Measurements from ENCODE around the gene ZFP36L2.

Gene ZFP36L2, protein sequence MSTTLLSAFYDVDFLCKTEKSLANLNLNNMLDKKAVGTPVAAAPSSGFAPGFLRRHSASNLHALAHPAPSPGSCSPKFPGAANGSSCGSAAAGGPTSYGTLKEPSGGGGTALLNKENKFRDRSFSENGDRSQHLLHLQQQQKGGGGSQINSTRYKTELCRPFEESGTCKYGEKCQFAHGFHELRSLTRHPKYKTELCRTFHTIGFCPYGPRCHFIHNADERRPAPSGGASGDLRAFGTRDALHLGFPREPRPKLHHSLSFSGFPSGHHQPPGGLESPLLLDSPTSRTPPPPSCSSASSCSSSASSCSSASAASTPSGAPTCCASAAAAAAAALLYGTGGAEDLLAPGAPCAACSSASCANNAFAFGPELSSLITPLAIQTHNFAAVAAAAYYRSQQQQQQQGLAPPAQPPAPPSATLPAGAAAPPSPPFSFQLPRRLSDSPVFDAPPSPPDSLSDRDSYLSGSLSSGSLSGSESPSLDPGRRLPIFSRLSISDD

DNA sequence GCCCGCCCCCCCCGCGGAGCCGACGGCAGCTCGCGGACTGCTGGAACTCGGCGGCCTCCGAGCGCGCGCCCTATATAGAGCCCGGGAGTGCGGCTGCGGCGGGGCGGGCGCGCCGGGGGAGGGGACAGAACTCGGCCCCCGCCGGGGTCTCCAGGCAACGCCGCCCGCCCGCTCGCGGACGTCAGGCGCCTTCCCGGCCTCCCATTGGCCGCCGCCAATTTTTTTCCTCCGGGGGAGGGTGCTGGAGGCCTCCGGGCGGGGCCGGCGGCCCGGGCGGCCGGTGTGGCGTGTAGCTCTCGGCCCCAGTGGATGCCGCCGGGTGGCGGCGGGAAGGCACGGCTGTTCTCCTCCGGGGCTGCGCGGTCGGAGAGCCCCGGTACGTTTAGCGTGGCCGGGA is at the start of gene ZFP36L2:
ZFP36L2 (minus strand) TSS at position 49 of the 397 bp plus-strand sequence. CDS start 291 bp downstream, outside the sequence.
- H3K27ac Mint-ChIP-seq: peak within 1 kb of the TSS; percentile 98
- no peaks in the 10 kb centered on the region for H3K27me3 Mint-ChIP-seq
- H3K4me3 Mint-ChIP-seq: peak within 1 kb of the TSS; percentile 93
- intact Hi-C loops (cut with micrococcal nuclease): loop anchor here (2.0 to 5.0 kb wide), 3 partner anchors 96 to 399 kb away; no protein-coding TSS in a partner anchor
- peaks cover 78% of the 10 kb centered on the region for H3K36me3 Mint-ChIP-seq (ENCODE audit: low read depth)
- no peaks in the 10 kb centered on the region for H3K9me3 Mint-ChIP-seq
- H3K4me1 Mint-ChIP-seq (ENCODE audit: low read depth): peaks cover 43% of the 10 kb centered on the region

DNA sequence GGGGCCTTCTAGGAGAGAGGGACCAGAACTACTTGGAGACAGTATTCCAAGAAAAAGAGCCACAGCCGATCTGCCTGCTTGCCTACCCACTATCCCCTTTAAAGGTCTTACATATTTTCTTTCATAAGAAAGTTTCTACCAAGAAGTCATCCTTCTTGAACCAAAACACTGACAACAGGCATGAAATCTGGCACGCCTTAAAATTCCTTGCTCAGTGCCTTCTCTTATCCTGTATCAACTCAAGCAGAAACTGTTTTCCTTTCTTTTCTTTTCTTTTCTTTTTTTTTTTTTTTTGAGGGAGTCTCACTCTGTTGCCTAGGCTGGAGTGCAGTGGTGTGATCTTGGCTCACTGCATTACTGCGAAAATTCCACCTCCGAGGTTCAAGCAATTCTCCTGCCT is 48.3 kb upstream of the ZFP36L2 start:
- intact Hi-C loops (cut with micrococcal nuclease): no loop called here
- Mint-ChIP-seq H3K27ac (peak overlapping the region; percentile 88), H3K27me3 (no peaks in the 10 kb centered on the region), H3K4me1 (ENCODE audit: low read depth) (peaks cover 60% of the 10 kb centered on the region), H3K36me3 (ENCODE audit: low read depth) (peaks cover 9% of the 10 kb centered on the region), H3K9me3 (no peaks in the 10 kb centered on the region), H3K4me3 (no peak overlapping the region)

DNA sequence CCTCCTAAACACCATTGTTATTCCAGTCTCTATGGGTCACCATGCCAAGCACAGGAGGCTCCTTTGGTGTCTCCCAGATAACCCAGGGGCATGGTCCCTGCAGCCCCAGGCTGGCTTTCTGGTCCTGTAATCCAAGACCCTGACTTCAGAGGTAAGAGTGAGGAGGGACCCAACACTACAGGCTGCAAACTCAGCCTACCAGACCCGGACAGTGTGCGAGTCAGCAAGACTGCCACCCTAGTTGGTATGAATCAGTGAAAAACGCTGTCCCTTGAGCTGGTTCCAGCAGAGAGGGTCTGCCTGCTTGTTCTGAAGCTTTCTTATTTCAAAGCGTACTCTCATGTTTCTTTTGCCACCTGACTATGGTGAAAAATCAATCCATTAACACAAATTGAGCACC is 47.6 kb upstream of the ZFP36L2 start:
- no peaks in the 10 kb centered on the region for H3K9me3 Mint-ChIP-seq
- H3K4me1 Mint-ChIP-seq (ENCODE audit: low read depth): peaks cover 66% of the 10 kb centered on the region
- H3K27ac Mint-ChIP-seq: peak overlapping the region; percentile 88
- peaks cover 5% of the 10 kb centered on the region for H3K36me3 Mint-ChIP-seq (ENCODE audit: low read depth)
- H3K27me3 Mint-ChIP-seq: no peaks in the 10 kb centered on the region
- no peak overlapping the region for H3K4me3 Mint-ChIP-seq
- intact Hi-C loops (cut with micrococcal nuclease): no loop called here

DNA sequence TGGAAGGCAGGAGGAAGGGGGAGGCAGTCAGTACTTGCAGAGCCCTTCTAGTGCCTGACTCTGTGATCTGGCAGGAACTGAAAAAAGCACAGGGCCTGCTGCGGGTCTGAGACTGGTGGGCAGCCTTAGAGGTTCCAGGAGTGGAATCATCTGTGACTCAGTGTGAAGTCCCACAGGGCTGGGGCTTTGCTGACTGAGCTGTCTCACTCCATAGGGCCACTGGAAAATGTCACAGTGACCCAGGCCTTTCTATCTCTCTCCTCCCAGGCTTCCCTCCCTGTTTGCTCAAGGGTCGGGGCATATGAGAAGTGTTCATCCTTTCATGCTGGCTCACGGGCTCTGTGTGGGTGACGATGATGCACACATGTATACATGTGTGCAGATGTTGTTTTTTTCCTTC is 47.1 kb upstream of the ZFP36L2 start:
- peak overlapping the region; percentile 88 for H3K27ac Mint-ChIP-seq
- H3K4me1 Mint-ChIP-seq (ENCODE audit: low read depth): peaks cover 72% of the 10 kb centered on the region
- intact Hi-C loops (cut with micrococcal nuclease): no loop called here
- H3K27me3 Mint-ChIP-seq: no peaks in the 10 kb centered on the region
- no peak overlapping the region for H3K4me3 Mint-ChIP-seq
- H3K9me3 Mint-ChIP-seq: no peaks in the 10 kb centered on the region
- H3K36me3 Mint-ChIP-seq (ENCODE audit: low read depth): peaks cover 4% of the 10 kb centered on the region

DNA sequence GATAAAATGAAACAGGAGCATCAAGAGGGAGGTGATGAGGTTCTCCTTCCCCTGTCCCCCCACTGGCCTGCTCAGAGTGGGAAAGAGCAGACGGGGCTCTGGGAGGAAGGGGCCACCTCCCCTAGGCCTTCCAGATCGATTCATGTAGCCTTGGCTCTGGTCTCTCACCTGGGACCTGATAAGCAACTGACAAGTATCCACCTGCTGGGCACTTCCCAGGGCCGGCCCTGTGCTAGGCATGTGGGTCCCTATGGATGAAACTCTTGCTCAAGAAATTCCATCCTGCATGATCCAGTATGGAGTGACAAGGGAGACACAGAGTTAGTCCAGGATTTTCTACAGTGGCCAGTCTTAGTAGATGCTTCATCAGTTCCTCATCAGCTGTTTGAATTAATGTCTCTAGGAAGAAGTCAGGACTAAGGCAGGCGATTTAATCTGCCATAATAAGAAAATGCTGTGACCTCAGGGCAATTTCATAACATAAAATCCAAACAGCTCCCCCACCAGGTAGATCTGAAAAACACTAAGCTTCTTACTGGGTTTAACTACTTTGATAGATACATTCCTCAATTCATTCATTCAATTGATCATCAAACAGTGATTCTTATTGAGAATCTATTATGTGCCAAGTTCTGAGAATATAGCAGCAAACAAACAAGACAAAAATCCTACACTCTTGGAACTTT is 44.7 kb upstream of the ZFP36L2 start:
- peaks cover 79% of the 10 kb centered on the region for H3K4me1 Mint-ChIP-seq (ENCODE audit: low read depth)
- H3K27me3 Mint-ChIP-seq: no peaks in the 10 kb centered on the region
- H3K4me3 Mint-ChIP-seq: no peak overlapping the region
- intact Hi-C loops (cut with micrococcal nuclease): loop anchor here (2.0 kb wide), 1 partner anchor 22 kb away; no protein-coding TSS in a partner anchor
- H3K27ac Mint-ChIP-seq: peak overlapping the region; percentile 89
- H3K9me3 Mint-ChIP-seq: no peaks in the 10 kb centered on the region
- peaks cover 7% of the 10 kb centered on the region for H3K36me3 Mint-ChIP-seq (ENCODE audit: low read depth)

DNA sequence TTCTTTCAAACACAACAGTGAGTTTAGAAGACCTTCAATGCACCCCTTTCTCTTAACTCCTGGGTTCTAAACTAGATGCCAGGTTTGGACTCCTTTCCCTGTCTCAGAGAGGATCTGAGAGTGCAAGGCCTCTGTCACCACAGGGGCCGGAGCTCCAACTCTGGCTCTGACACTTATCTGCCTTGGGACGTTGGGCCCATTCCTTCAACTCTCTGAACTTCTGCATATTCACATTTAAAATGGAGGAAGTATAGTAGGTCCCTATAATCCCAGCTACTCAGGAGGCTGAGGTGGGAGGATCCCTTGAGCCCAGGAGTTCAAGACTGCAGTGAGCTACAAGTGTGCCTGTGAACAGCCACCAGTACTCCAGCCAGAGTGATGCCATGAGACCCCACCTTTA is 44.1 kb upstream of the ZFP36L2 start:
- Mint-ChIP-seq H3K4me3 (no peak overlapping the region), H3K27me3 (no peaks in the 10 kb centered on the region), H3K36me3 (ENCODE audit: low read depth) (peaks cover 7% of the 10 kb centered on the region), H3K9me3 (no peaks in the 10 kb centered on the region), H3K4me1 (ENCODE audit: low read depth) (peaks cover 82% of the 10 kb centered on the region), H3K27ac (peak overlapping the region; percentile 89)
- intact Hi-C loops (cut with micrococcal nuclease): loop anchor here (2.0 kb wide), 1 partner anchor 22 kb away; no protein-coding TSS in a partner anchor

DNA sequence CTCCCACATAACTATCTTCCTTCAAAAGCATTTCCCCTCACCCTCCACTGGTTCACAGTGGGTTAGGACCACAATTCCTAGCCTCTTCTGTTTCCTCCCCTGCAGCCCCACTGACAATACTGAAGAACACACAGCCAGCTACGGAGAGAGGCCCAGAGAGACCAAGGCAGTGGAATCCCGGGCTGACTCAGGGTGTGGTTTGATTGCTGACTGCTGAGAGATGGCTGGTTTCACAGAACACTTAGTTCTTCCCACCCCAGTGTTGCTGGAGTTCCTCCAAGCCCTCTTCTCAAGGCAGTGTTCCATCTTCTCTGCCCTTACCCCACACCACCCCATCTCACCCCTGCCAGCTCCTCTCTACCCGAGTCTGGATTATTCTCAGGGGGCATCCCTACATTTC is 43.3 kb upstream of the ZFP36L2 start:
- H3K36me3 Mint-ChIP-seq (ENCODE audit: low read depth): peaks cover 8% of the 10 kb centered on the region
- peaks cover 84% of the 10 kb centered on the region for H3K4me1 Mint-ChIP-seq (ENCODE audit: low read depth)
- peak overlapping the region; percentile 89 for H3K27ac Mint-ChIP-seq
- no peaks in the 10 kb centered on the region for H3K9me3 Mint-ChIP-seq
- no peaks in the 10 kb centered on the region for H3K27me3 Mint-ChIP-seq
- H3K4me3 Mint-ChIP-seq: peak overlapping the region; percentile 46
- intact Hi-C loops (cut with micrococcal nuclease): loop anchor here (2.0 kb wide), 1 partner anchor 23 kb away; no protein-coding TSS in a partner anchor

DNA sequence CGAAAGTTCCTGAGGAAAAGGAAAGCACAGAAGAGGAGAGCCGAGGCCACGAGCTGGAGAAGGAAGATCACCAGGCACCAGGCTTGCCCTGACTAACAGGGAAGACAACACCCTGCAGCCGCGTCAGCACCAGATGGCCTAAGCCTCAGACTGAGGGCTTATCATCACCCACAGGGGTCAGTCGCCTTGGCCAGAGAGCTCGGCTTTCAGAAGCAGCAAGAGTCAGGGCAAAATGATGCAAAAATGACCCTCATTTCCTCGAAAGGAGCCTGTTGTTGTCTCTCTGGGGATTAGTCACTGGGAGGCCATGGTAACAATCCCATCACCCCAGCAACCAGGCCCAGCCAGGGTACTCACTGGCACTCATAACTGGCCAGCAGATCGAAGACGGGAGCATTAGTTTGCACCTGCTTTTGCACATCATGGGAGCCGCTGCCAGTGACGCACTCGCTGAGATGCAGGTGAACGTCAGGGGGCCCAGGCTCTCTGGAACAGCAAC is 42.7 kb upstream of the ZFP36L2 start:
- Mint-ChIP-seq H3K27me3 (no peaks in the 10 kb centered on the region), H3K4me1 (ENCODE audit: low read depth) (peaks cover 85% of the 10 kb centered on the region), H3K36me3 (ENCODE audit: low read depth) (peaks cover 14% of the 10 kb centered on the region), H3K9me3 (no peaks in the 10 kb centered on the region), H3K4me3 (peak overlapping the region; percentile 43), H3K27ac (peak overlapping the region; percentile 89)
- intact Hi-C loops (cut with micrococcal nuclease): no loop called here

DNA sequence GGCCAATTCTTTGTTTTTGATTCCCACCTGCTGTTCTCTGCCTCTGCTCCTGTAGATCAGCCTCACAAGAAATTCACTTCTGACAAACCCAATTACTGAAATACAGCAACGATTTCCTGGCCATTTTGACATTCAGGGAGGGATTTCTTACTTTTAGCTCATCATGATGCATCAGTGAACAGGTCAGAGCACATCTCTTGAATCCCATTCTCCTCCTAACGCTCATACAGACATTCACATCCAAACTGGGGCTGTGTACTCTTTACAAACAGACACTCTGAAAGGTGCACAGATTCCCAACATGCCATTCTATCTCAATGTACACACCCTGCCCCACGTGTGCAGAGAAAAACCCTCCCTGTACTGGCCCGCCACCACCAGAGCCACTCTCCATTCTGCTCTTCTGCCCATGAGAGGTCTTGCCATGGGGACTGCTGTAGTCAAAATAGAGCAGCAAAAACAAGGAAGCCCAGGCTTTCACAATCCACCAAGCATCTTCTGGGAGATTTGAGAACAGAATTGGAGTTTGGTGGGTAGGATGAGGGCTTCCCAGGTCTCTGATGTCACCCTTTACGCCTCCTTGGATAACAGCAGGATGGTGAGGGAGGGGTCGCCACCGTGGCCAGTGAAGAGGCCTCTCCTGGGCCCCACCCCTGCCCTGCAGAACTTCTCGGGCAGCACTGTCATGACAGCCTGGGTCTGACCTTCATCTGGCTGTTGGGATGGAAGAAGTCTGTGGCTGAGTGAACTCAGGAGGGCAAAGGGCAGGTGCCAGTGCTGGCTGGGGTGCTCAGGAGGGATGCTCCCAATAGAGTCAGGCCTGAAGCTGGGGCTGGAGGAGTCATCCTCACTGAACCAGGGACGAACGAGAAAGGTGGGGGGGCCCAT is 41.9 kb upstream of the ZFP36L2 start:
- Mint-ChIP-seq H3K4me1 (ENCODE audit: low read depth) (peaks cover 84% of the 10 kb centered on the region), H3K27ac (peak overlapping the region; percentile 89), H3K4me3 (peak overlapping the region; percentile 43), H3K27me3 (no peaks in the 10 kb centered on the region), H3K9me3 (no peaks in the 10 kb centered on the region), H3K36me3 (ENCODE audit: low read depth) (peaks cover 19% of the 10 kb centered on the region)
- intact Hi-C loops (cut with micrococcal nuclease): no loop called here

DNA sequence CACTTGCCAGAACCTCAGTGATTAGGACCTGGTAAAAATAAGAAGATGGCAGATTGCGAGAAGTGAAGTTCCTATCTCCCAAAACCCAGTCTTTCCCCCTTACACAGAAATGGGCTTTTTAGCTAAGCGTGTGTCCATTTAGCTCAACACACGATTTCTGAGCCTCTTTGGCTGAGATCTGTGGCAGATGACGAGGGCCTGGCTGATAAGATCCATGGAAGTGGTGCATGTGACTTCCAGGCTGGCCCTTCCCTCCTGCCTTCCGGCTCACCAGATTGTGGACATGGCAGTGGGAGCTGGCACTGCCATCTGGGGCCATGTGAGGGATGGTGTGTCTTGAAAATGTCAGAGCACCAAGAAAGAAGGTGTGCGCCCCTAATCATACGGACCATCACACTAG is 41.0 kb upstream of the ZFP36L2 start:
- H3K27me3 Mint-ChIP-seq: no peaks in the 10 kb centered on the region
- peaks cover 19% of the 10 kb centered on the region for H3K36me3 Mint-ChIP-seq (ENCODE audit: low read depth)
- peaks cover 87% of the 10 kb centered on the region for H3K4me1 Mint-ChIP-seq (ENCODE audit: low read depth)
- H3K9me3 Mint-ChIP-seq: no peaks in the 10 kb centered on the region
- intact Hi-C loops (cut with micrococcal nuclease): no loop called here
- peak overlapping the region; percentile 89 for H3K27ac Mint-ChIP-seq
- no peak overlapping the region for H3K4me3 Mint-ChIP-seq

DNA sequence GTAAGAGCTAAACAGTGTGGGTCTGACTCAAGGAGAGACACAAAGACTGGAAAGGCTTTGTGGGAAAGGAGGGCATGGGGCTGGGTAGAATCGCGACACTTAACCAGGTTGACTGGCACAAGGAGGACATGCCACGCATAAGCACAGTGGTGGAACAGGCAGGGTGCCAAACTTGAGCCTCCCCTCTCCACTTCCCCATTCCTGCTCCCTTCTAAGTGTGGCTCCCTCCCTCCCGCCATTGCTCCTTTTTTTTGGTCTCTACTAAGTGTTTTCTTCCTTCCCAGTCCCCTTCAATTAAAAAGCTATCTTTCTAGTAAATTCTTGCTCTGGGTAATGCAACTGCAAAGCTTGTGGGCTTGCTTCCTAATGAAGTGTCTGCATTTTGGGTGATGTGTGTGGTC is 40.3 kb upstream of the ZFP36L2 start:
- H3K4me1 Mint-ChIP-seq (ENCODE audit: low read depth): peaks cover 82% of the 10 kb centered on the region

DNA sequence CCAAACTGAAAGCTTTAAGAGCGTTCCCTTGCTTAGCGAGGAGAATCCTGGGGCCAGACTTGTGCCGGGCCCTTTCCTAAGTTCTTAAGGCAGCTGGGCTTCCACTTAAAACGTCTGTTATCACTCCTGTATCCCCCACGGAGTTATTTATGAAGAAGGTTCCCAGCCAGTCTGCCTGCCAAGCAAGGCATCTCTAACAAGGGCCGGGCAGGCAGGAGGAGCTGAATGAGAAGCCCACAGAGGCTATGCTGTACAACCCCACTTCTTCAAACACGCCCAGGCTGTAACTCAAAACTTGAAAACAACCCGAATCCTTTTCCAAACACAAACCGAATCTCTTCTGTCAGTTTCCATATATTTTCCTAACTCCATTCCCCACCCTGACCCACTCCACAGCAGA is 39.0 kb upstream of the ZFP36L2 start:
- Mint-ChIP-seq H3K4me3 (no peak overlapping the region), H3K9me3 (no peaks in the 10 kb centered on the region), H3K36me3 (ENCODE audit: low read depth) (peaks cover 19% of the 10 kb centered on the region), H3K4me1 (ENCODE audit: low read depth) (peaks cover 72% of the 10 kb centered on the region), H3K27me3 (no peaks in the 10 kb centered on the region), H3K27ac (no peak overlapping the region)
- intact Hi-C loops (cut with micrococcal nuclease): no loop called here

More for the DNA sequence above, 40.3 kb upstream of the ZFP36L2 start:
- Mint-ChIP-seq H3K27ac (peak overlapping the region; percentile 80), H3K27me3 (no peaks in the 10 kb centered on the region), H3K9me3 (no peaks in the 10 kb centered on the region), H3K36me3 (ENCODE audit: low read depth) (peaks cover 19% of the 10 kb centered on the region), H3K4me3 (peak overlapping the region; percentile 4)
- intact Hi-C loops (cut with micrococcal nuclease): no loop called here

DNA sequence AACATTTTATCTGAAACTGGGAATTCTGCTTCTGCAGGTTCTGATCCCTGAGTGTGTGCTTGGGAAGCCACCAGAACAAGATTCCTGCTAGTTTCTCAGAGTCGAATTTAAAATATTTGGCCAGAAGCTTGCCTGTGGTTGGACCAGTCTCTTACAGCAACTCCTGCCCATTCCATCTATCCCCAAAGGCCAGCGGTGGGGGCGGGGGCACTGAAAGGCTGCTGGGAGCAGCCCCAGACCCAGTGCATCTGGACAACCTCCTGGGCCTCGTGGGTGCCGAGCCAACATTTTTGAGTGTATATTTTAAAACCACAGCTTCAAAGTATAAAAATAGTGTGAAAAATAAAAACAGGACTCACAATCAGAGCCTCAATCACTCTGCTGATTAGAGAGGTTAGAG is 38.6 kb upstream of the ZFP36L2 start:
- H3K4me1 Mint-ChIP-seq (ENCODE audit: low read depth): peaks cover 67% of the 10 kb centered on the region
- H3K27ac Mint-ChIP-seq: no peak overlapping the region
- no peaks in the 10 kb centered on the region for H3K27me3 Mint-ChIP-seq
- peaks cover 19% of the 10 kb centered on the region for H3K36me3 Mint-ChIP-seq (ENCODE audit: low read depth)
- intact Hi-C loops (cut with micrococcal nuclease): no loop called here
- no peak overlapping the region for H3K4me3 Mint-ChIP-seq
- no peaks in the 10 kb centered on the region for H3K9me3 Mint-ChIP-seq
